SK-N-SH (cell line): ENCODE measurements around the gene MANSC4.

Experiments
- PBX3 ChIP-seq: IDR thresholded peaks from 2 replicates; pipeline ENCODE4; 2012
- POLR2AphosphoS5 ChIP-seq: IDR thresholded peaks from 2 replicates; pipeline ENCODE4 v1.6.1; 2012; ENCODE audit warnings: low read depth, low read length
- TCF12 ChIP-seq: IDR thresholded peaks from 2 replicates; pipeline ENCODE4 v1.4.0; 2012

- TF ChIP-seq PBX3: no peak
- no peak for TF ChIP-seq POLR2AphosphoS5
- TF ChIP-seq TCF12: no peak
Measured at GRCh38 chr12:27766587-27766986, 13.4 kb downstream of the MANSC4 start.
